Kidney (tissue), 14 donors: ENCODE data around the gene COPS4. TPM values are rescaled to one million over a fixed set of nuclear protein-coding genes. Genes with fewer than 3 reads are reported as not detected.

Experiments
- DNase-seq, 5 donors: peaks; one replicate each; pipeline ENCODE4 v3.0.0-alpha.2; 2013 to 2020
- FAIRE-seq: peaks from 2 replicates; lab custom pipeline; 2012; peaks lifted over from hg19 to GRCh38; lab: Jason Lieb, UNC
- H3K27ac ChIP-seq, 2 donors: one replicate each; pipeline ENCODE4 v1.7.0; 2013; ENCODE audit warnings: low read depth in 2 of 2, low read length in 2 of 2, inconsistent platforms in 1 of 2
- H3K27me3 ChIP-seq: one replicate; pipeline ENCODE4 v1.7.1; 2013; ENCODE audit warnings: low read length, inconsistent platforms; ENCODE audit not compliant: control insufficient read depth, insufficient read depth
- H3K36me3 ChIP-seq, 3 donors: one replicate each; pipeline versions ENCODE4 v1.7.0 to v1.7.1; 2013; ENCODE audit warnings: low read length in 3 of 3, control low read depth in 1 of 3, inconsistent platforms in 1 of 3; ENCODE audit not compliant: insufficient read depth in 3 of 3, control insufficient read depth in 2 of 3
- H3K4me1 ChIP-seq, 3 donors: one replicate each; pipeline versions ENCODE4 v1.7.0 to v1.7.1; 2013; ENCODE audit warnings: low read length in 3 of 3, inconsistent platforms in 1 of 3, low read depth in 1 of 3; ENCODE audit not compliant: control insufficient read depth in 2 of 3, insufficient read depth in 2 of 3
- H3K4me3 ChIP-seq, 3 donors: one replicate each; pipeline versions ENCODE4 v1.7.0 to v1.8.1; 2013; ENCODE audit warnings: low read length in 3 of 3, control low read depth in 1 of 3, inconsistent platforms in 1 of 3
- H3K9ac ChIP-seq, 3 donors: one replicate each; pipeline versions ENCODE4 v1.7.0 to v1.7.1; 2013; ENCODE audit warnings: low read length in 3 of 3, control low read depth in 1 of 3, inconsistent platforms in 1 of 3
- H3K9me3 ChIP-seq, 3 donors: one replicate each; pipeline versions ENCODE4 v1.7.0 to v1.7.1; 2013; ENCODE audit warnings: low read length in 3 of 3, control low read depth in 1 of 3, inconsistent platforms in 1 of 3; ENCODE audit not compliant: control insufficient read depth in 2 of 3, insufficient read depth in 1 of 3
- CTCF ChIP-seq: IDR thresholded peaks from 3 replicates; pipeline ENCODE4 v1.5.1; 2012; ENCODE audit warnings: mild to moderate bottlenecking, moderate library complexity, borderline replicate concordance; ENCODE audit not compliant: insufficient read depth; ENCODE audit errors: extremely low read depth
- intact Hi-C: fragments of 100-400 bp; cut with DNase I; formaldehyde crosslinking; loops from one replicate; pipeline ENCODE4 v1.11.1; 2022
- polyA plus RNA-seq: library from polyadenylated mRNA; stranded (reverse); fragments of 350-450 nt; fragmentation: Illumina TruSeq; extraction: RNeasy Lipid Tissue Mini Kit (QIAGEN cat#74804); gene quantifications from one replicate; pipeline ENCODE4 v1.2.3, GENCODE V29; 2014; ENCODE audit warnings: low read depth, low replicate concordance; ENCODE audit not compliant: insufficient read depth
- total RNA-seq: library from RNA; stranded (reverse); fragmentation: NEBNext Ultra II Directional; extraction: Animal tissue kit (Norgen Biotek cat#: 25700); gene quantifications from one replicate; pipeline ENCODE4 v1.2.1, GENCODE V29; 2021
- donor health status: control.
- donor health status: control.
- donor health status: control.
- donor health status: control.
- donor health status: control.
- donor health status: DM: yes; HTN: yes; CAD: no.
- donor health status: Normal renal cell carcinoma (clear cell type).

Gene COPS4
- total and polyA plus RNA-seq, 2 donors from 2014 or later, result 28.6 to 51.8 TPM

DNA sequence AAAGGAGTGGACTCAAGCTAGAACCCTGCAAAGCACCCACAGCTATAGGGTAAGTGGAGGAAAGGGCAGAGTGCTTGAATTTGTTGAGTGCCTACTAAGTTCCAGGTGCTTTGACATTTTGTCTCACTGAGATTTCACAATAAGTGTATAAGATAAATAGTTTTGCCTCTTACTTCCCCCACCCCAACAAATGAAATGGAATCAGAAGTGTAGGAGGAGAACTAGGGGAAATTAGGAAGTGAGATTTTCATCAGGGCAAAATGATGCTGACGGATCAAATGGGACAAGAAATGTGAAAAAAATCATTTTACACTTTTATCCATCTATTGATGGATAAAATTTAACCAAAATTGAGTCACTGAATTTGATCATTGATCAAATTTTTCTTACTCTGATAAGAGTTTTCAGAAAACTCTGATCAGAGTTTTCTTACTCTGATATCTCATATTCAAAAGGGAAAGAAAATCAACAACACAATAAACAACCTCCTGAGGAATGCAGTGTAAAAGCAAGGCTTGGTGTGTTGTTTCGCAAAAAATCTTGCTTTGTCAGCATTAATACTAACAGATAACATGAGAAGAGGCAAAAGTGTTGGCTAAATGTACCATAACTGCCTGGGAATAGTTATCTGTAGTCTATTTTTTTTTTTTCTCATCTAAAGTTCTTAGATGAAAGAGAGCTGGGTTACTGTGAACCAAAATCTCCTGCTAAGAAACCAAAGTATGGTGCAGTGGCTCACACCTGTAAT is 54.6 kb downstream of the COPS4 start:
- FAIRE-seq (no peak), DNase-seq (no peak)
- H3K9ac ChIP-seq, result no peak overlapping the region
- no peak for TF ChIP-seq CTCF
- no peaks in the 10 kb centered on the region for H3K4me1 ChIP-seq
- no peak overlapping the region for H3K27ac ChIP-seq
- H3K36me3 ChIP-seq, result no peaks in the 10 kb centered on the region
- H3K9me3 ChIP-seq, result no peaks in the 10 kb centered on the region
- intact Hi-C loops, result loop anchor here (10.0 kb wide), 1 partner anchor 145 kb away; no protein-coding TSS in a partner anchor
- H3K27me3 ChIP-seq, result no peaks in the 10 kb centered on the region
- no peak overlapping the region for H3K4me3 ChIP-seq

- Histone ChIP-seq H3K27me3 (no peaks in the 10 kb centered on the region), H3K9ac (no peak overlapping the region), H3K4me1 (no peaks in the 10 kb centered on the region), H3K36me3 (no peaks in the 10 kb centered on the region), H3K27ac (no peak overlapping the region), H3K9me3 (no peaks in the 10 kb centered on the region), H3K4me3 (no peak overlapping the region)
- peak in 1 of 5 donors; percentile 14 for DNase-seq
- FAIRE-seq, result no peak
- TF ChIP-seq CTCF, result no peak
- intact Hi-C loops, result no loop called here
Observed at GRCh38 chr4:83093060-83093640, 58.2 kb downstream of the COPS4 start.

GRCh38 chr4:83096397-83096796 is 61.4 kb downstream of the COPS4 start:
- H3K9me3 ChIP-seq, result no peaks in the 10 kb centered on the region
- DNase-seq (no peak), FAIRE-seq (peak; percentile 6)
- H3K27me3 ChIP-seq, result no peaks in the 10 kb centered on the region
- no peak overlapping the region for H3K27ac ChIP-seq
- H3K9ac ChIP-seq, result no peak overlapping the region
- no peak for TF ChIP-seq CTCF
- H3K4me1 ChIP-seq, result no peaks in the 10 kb centered on the region
- intact Hi-C loops, result no loop called here
- no peaks in the 10 kb centered on the region for H3K36me3 ChIP-seq
- no peak overlapping the region for H3K4me3 ChIP-seq
